Stimulated activated naive CD8-positive, alpha-beta T cell treated with anti-CD3 and anti-CD28 coated beads, Interleukin-15, amount 100 ng/mL, for 72 hours (primary cell): ENCODE results near the gene GLYATL1.

Experiments used
- ATAC-seq: fragments of 150-1000 bp; cut with Tn5 transposase; 2 replicates; pipeline ENCODE4 v1.10.0; 2021; ENCODE audit warnings: mild to moderate bottlenecking, moderate library complexity
- DNase-seq, 2 donors: peaks; one replicate each; pipeline ENCODE4 v3.0.0; 2021 to 2022
- H3K27ac Mint-ChIP-seq, 2 donors: one replicate each; pipeline ENCODE4 v1.8.0; 2022; ENCODE audit warnings: mild to moderate bottlenecking in 2 of 2, mixed read lengths in 2 of 2, moderate library complexity in 2 of 2
- H3K27me3 Mint-ChIP-seq: one replicate; pipeline ENCODE4 v1.8.0; 2022; ENCODE audit warnings: mixed read lengths
- H3K4me1 Mint-ChIP-seq: one replicate; pipeline ENCODE4 v1.8.0; 2022; ENCODE audit warnings: mild to moderate bottlenecking, mixed read lengths
- H3K4me3 Mint-ChIP-seq, 2 donors: one replicate each; pipeline ENCODE4 v1.8.0; 2022; ENCODE audit warnings: mild to moderate bottlenecking in 2 of 2, mixed read lengths in 2 of 2, moderate library complexity in 1 of 2
- H3K9me3 Mint-ChIP-seq, 2 donors: one replicate each; pipeline ENCODE4 v1.8.0; 2022; ENCODE audit warnings: mixed read lengths in 2 of 2

The GLYATL1 gene

GRCh38 chr11:58919980-58920379 is 19.3 kb upstream of the GLYATL1 start:
- Mint-ChIP-seq H3K27ac (no peak overlapping the region), H3K4me3 (no peak overlapping the region), H3K27me3 (no peaks in the 10 kb centered on the region), H3K4me1 (peaks cover 12% of the 10 kb centered on the region), H3K9me3 (peaks cover 18 to 30% of the 10 kb centered on the region in 2 donors)
- ATAC-seq = no peak
- no peak for DNase-seq

- Mint-ChIP-seq H3K9me3 (peaks cover 14 to 18% of the 10 kb centered on the region in 2 donors), H3K27me3 (no peaks in the 10 kb centered on the region), H3K27ac (no peak overlapping the region), H3K4me1 (peaks cover 12% of the 10 kb centered on the region), H3K4me3 (no peak overlapping the region)
- DNase-seq (no peak), ATAC-seq (no peak)
These were observed 17.4 kb upstream of the GLYATL1 start for GRCh38 chr11:58921778-58922390.

GRCh38 chr11:58922479-58922878 is 16.8 kb upstream of the GLYATL1 start:
- peaks cover 1% of the 10 kb centered on the region for H3K27me3 Mint-ChIP-seq
- H3K27ac Mint-ChIP-seq = no peak overlapping the region

GRCh38 chr11:58923300-58923788 is 15.9 kb upstream of the GLYATL1 start:
- H3K4me3 Mint-ChIP-seq = peak overlapping the region in 1 of 2 donors; percentile 15
- peaks cover 7% of the 10 kb centered on the region for H3K27me3 Mint-ChIP-seq
- DNase-seq (peak; percentile 8 to 21), ATAC-seq (peak; percentile 86)
- peaks cover 4 to 7% of the 10 kb centered on the region in 2 donors for H3K9me3 Mint-ChIP-seq
- H3K27ac Mint-ChIP-seq = no peak overlapping the region
- H3K4me1 Mint-ChIP-seq = peaks cover 23% of the 10 kb centered on the region

More at GRCh38 chr11:58922479-58922878, 16.8 kb upstream of the GLYATL1 start:
- peaks cover 15% of the 10 kb centered on the region for H3K4me1 Mint-ChIP-seq
- peaks cover 12 to 14% of the 10 kb centered on the region in 2 donors for H3K9me3 Mint-ChIP-seq
- H3K4me3 Mint-ChIP-seq = no peak overlapping the region
- ATAC-seq = no peak
- no peak for DNase-seq

- Mint-ChIP-seq H3K27ac (no peak overlapping the region), H3K9me3 (peaks cover 0 to 2% of the 10 kb centered on the region in 2 donors), H3K4me3 (no peak overlapping the region), H3K27me3 (peaks cover 16% of the 10 kb centered on the region), H3K4me1 (peaks cover 25% of the 10 kb centered on the region)
- no peak for ATAC-seq
- DNase-seq = no peak
These were observed 15.1 kb upstream of the GLYATL1 start for GRCh38 chr11:58924230-58924629.

GRCh38 chr11:58926251-58926650 is 13.0 kb upstream of the GLYATL1 start:
- DNase-seq (no peak), ATAC-seq (no peak)
- Mint-ChIP-seq H3K27me3 (peaks cover 22% of the 10 kb centered on the region), H3K4me1 (peaks cover 25% of the 10 kb centered on the region), H3K9me3 (no peaks in the 10 kb centered on the region), H3K4me3 (no peak overlapping the region), H3K27ac (no peak overlapping the region)

GRCh38 chr11:58926695-58927094 is 12.6 kb upstream of the GLYATL1 start:
- Mint-ChIP-seq H3K4me3 (no peak overlapping the region), H3K27me3 (peaks cover 22% of the 10 kb centered on the region)

GRCh38 chr11:58927393-58928106 is 11.7 kb upstream of the GLYATL1 start:
- no peaks in the 10 kb centered on the region for H3K9me3 Mint-ChIP-seq
- H3K4me1 Mint-ChIP-seq = peaks cover 25% of the 10 kb centered on the region
- peak overlapping the region; percentile 42 to 57 for H3K4me3 Mint-ChIP-seq
- peak; percentile 18 to 28 for DNase-seq
- peak; percentile 65 for ATAC-seq
- H3K27me3 Mint-ChIP-seq = peaks cover 22% of the 10 kb centered on the region
- H3K27ac Mint-ChIP-seq = no peak overlapping the region

More at GRCh38 chr11:58926695-58927094, 12.6 kb upstream of the GLYATL1 start:
- Mint-ChIP-seq H3K27ac (no peak overlapping the region), H3K9me3 (no peaks in the 10 kb centered on the region), H3K4me1 (peaks cover 25% of the 10 kb centered on the region)
- ATAC-seq (no peak), DNase-seq (no peak)

- Mint-ChIP-seq H3K27me3 (peaks cover 22% of the 10 kb centered on the region), H3K4me3 (peak overlapping the region; percentile 42 to 57), H3K9me3 (no peaks in the 10 kb centered on the region), H3K27ac (no peak overlapping the region), H3K4me1 (peaks cover 21% of the 10 kb centered on the region)
- ATAC-seq (no peak), DNase-seq (no peak)
These were observed 11.2 kb upstream of the GLYATL1 start for GRCh38 chr11:58928107-58928499.

GRCh38 chr11:58928691-58929090 is 10.6 kb upstream of the GLYATL1 start:
- Mint-ChIP-seq H3K4me1 (peaks cover 15% of the 10 kb centered on the region), H3K27me3 (peaks cover 22% of the 10 kb centered on the region)

GRCh38 chr11:58930926-58931325 is 8.4 kb upstream of the GLYATL1 start:
- Mint-ChIP-seq H3K4me1 (peaks cover 14% of the 10 kb centered on the region), H3K27me3 (peaks cover 22% of the 10 kb centered on the region), H3K4me3 (no peak overlapping the region), H3K27ac (no peak overlapping the region), H3K9me3 (no peaks in the 10 kb centered on the region)
- DNase-seq = no peak
- ATAC-seq = no peak

More at GRCh38 chr11:58928691-58929090, 10.6 kb upstream of the GLYATL1 start:
- DNase-seq (no peak), ATAC-seq (no peak)
- H3K4me3 Mint-ChIP-seq = no peak overlapping the region
- H3K27ac Mint-ChIP-seq = no peak overlapping the region
- no peaks in the 10 kb centered on the region for H3K9me3 Mint-ChIP-seq

GRCh38 chr11:58933661-58934060 is 5.6 kb upstream of the GLYATL1 start:
- no peak overlapping the region for H3K27ac Mint-ChIP-seq

GRCh38 chr11:58934945-58935513 is 4.3 kb upstream of the GLYATL1 start:
- no peaks in the 10 kb centered on the region for H3K27me3 Mint-ChIP-seq
- H3K4me3 Mint-ChIP-seq = no peak overlapping the region
- DNase-seq = no peak
- no peak for ATAC-seq
- H3K4me1 Mint-ChIP-seq = no peaks in the 10 kb centered on the region
- no peak overlapping the region for H3K27ac Mint-ChIP-seq
- no peaks in the 10 kb centered on the region for H3K9me3 Mint-ChIP-seq

More at GRCh38 chr11:58933661-58934060, 5.6 kb upstream of the GLYATL1 start:
- Mint-ChIP-seq H3K4me3 (no peak overlapping the region), H3K9me3 (no peaks in the 10 kb centered on the region), H3K4me1 (no peaks in the 10 kb centered on the region), H3K27me3 (peaks cover 11% of the 10 kb centered on the region)
- ATAC-seq = no peak
- no peak for DNase-seq

- Mint-ChIP-seq H3K27ac (no peak overlapping the region), H3K9me3 (no peaks in the 10 kb centered on the region), H3K27me3 (peaks cover 7% of the 10 kb centered on the region), H3K4me1 (no peaks in the 10 kb centered on the region), H3K4me3 (no peak overlapping the region)
- no peak for DNase-seq
- peak; percentile 33 for ATAC-seq
These were observed 890 bp upstream of the GLYATL1 start for GRCh38 chr11:58938398-58938797.

- no peak overlapping the region for H3K4me3 Mint-ChIP-seq
These were observed 740 bp downstream of the GLYATL1 start for GRCh38 chr11:58940028-58940427.

GRCh38 chr11:58941838-58942237 is 2.5 kb downstream of the GLYATL1 start:
- Mint-ChIP-seq H3K4me1 (no peaks in the 10 kb centered on the region), H3K9me3 (no peaks in the 10 kb centered on the region), H3K4me3 (no peak overlapping the region), H3K27me3 (peaks cover 7% of the 10 kb centered on the region), H3K27ac (no peak overlapping the region)
- ATAC-seq (no peak), DNase-seq (no peak)

More at GRCh38 chr11:58940028-58940427, 740 bp downstream of the GLYATL1 start:
- Mint-ChIP-seq H3K27me3 (peaks cover 7% of the 10 kb centered on the region), H3K9me3 (no peaks in the 10 kb centered on the region), H3K4me1 (no peaks in the 10 kb centered on the region), H3K27ac (no peak overlapping the region)
- ATAC-seq (no peak), DNase-seq (no peak)
